Liver (tissue), 3 donors: ENCODE data around the gene PCYOX1L.

ENCODE experiments used
- EGR1 ChIP-seq, 2 donors: IDR thresholded peaks; 2 replicates each; pipeline ENCODE4 v1.6.1; 2016 to 2018; ENCODE audit warnings: antibody characterized with exemption in 2 of 2, low read depth in 2 of 2
- YY1 ChIP-seq: IDR thresholded peaks from 2 replicates; pipeline ENCODE4 v1.6.1; 2016; ENCODE audit warnings: antibody characterized with exemption, mild to moderate bottlenecking
- TF ChIP-seq, protein P1 (sequence below): fragments of 150-350 bp; IDR thresholded peaks from 2 replicates; pipeline ENCODE4 v1.5.1; 2017; ENCODE audit warnings: improper control_type of control experiment, low read depth, low read length; ENCODE audit not compliant: missing input control
- donor health status: healthy.
- donor health status: healthy.

DNA sequence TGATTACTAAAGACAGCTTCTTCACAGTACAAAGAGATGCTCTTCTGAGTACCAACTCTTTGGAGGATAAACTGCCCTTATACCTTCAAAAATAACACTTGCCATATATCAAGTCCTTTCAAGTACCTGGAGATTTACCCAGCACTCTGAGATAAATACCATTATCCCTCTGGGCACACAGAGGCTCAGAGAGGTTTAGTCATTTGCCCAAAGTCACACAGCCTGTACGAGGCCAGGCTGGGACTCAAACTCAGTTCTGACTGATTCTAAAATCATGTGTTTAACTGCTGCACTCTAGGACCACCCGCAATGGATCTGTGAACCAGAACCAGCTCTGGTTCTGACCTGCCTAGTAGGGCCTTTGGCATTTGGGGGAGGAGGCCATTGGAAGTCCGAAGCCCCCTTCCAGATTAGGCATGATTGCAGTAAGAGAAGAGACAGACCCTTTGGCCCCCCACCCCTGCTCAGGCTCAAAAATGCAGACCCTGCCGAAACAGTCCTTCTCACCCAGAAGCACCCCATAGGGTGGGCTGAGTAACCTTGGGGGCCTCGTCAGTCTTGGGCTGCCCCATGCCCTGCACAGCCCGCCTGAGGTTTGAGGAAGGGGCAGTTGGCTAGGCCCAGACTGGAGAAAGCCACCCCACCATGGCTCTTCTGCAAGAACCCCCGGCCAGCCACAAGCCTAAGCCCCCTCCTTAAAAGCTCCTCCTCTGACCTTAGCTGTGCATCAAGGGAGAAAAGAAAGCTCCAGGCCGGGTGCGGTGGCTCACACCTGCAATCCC, 54.1 kb downstream of the PCYOX1L start:
- TF ChIP-seq, protein P1, sequence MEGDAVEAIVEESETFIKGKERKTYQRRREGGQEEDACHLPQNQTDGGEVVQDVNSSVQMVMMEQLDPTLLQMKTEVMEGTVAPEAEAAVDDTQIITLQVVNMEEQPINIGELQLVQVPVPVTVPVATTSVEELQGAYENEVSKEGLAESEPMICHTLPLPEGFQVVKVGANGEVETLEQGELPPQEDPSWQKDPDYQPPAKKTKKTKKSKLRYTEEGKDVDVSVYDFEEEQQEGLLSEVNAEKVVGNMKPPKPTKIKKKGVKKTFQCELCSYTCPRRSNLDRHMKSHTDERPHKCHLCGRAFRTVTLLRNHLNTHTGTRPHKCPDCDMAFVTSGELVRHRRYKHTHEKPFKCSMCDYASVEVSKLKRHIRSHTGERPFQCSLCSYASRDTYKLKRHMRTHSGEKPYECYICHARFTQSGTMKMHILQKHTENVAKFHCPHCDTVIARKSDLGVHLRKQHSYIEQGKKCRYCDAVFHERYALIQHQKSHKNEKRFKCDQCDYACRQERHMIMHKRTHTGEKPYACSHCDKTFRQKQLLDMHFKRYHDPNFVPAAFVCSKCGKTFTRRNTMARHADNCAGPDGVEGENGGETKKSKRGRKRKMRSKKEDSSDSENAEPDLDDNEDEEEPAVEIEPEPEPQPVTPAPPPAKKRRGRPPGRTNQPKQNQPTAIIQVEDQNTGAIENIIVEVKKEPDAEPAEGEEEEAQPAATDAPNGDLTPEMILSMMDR: no peak
- TF ChIP-seq EGR1 (IDR thresholded peaks at IDR 0.05; ENCODE audit: low read depth in 2 of 2) (no peak), YY1 (no peak)
